SU-DHL-6 (cell line): ENCODE data around the gene TDRKH.

Experiments
- H2AFZ ChIP-seq: fragments of 200-600 bp; sonication (generic); 2 replicates; pipeline ENCODE4 v1.6.1; 2014; ENCODE audit warnings: low read depth, mild to moderate bottlenecking, moderate library complexity, mixed read lengths, antibody characterized with exemption, low read length; ENCODE audit not compliant: severe bottlenecking
- H3F3A ChIP-seq: fragments of 200-600 bp; shearing (Covaris generic); 2 replicates; pipeline ENCODE4 v1.6.0; 2016; ENCODE audit warnings: antibody characterized with exemption, mild to moderate bottlenecking; ENCODE audit not compliant: insufficient read depth
- H3K27ac ChIP-seq: fragments of 200-600 bp; sonication (generic); 2 replicates; pipeline ENCODE4 v1.5.1; 2016; ENCODE audit warnings: low read depth, mild to moderate bottlenecking, low read length, moderate library complexity, mixed read lengths
- H3K27me3 ChIP-seq: fragments of 200-600 bp; sonication (generic), shearing (Covaris generic); 2 replicates; pipeline ENCODE4 v1.6.0; 2014; ENCODE audit warnings: mild to moderate bottlenecking, low read length
- H3K36me3 ChIP-seq: fragments of 200-600 bp; sonication (generic); 2 replicates; pipeline ENCODE4 v1.6.1; 2014; ENCODE audit warnings: mild to moderate bottlenecking, low read length, mixed read lengths
- H3K4me2 ChIP-seq: fragments of 300-600, 200-600 bp; shearing (Covaris generic), sonication (generic); 2 replicates; pipeline ENCODE4 v1.6.0; 2014; ENCODE audit warnings: low read length, low read depth, mild to moderate bottlenecking; ENCODE audit not compliant: poor library complexity, severe bottlenecking
- H3K4me3 ChIP-seq: fragments of 200-600 bp; sonication (generic); 2 replicates; pipeline ENCODE4 v1.5.1; 2014; ENCODE audit warnings: antibody characterized with exemption, low read length, mild to moderate bottlenecking, mixed read lengths; ENCODE audit not compliant: insufficient read depth, poor library complexity, severe bottlenecking
- H3K79me2 ChIP-seq: fragments of 200-600 bp; sonication (generic); 2 replicates; pipeline ENCODE4 v1.6.1; 2014; ENCODE audit warnings: mild to moderate bottlenecking, low read length, moderate library complexity; ENCODE audit not compliant: insufficient read depth
- H3K9ac ChIP-seq: fragments of 200-600 bp; sonication (generic); 2 replicates; pipeline ENCODE4 v1.7.0; 2014; ENCODE audit warnings: mild to moderate bottlenecking, low read length
- H3K9me2 ChIP-seq: fragments of 200-600 bp; sonication (generic); replicated peaks from 2 replicates; pipeline ENCODE4 v1.6.1; 2014; ENCODE audit warnings: low read length; ENCODE audit not compliant: insufficient read depth
- H3K9me3 ChIP-seq: fragments of 200-600 bp; sonication (generic); 2 replicates; pipeline ENCODE4 v1.6.1; 2014; ENCODE audit warnings: low read length, mixed read lengths; ENCODE audit not compliant: insufficient read depth
- H4K20me1 ChIP-seq: fragments of 200-600 bp; sonication (generic); 2 replicates; pipeline ENCODE4 v1.6.1; 2014; ENCODE audit warnings: low read depth, mild to moderate bottlenecking, antibody characterized with exemption, low read length, moderate library complexity, mixed read lengths
- EZH2phosphoT487 ChIP-seq: fragments of 200-600 bp; sonication (generic), shearing (Covaris generic); conservative IDR thresholded peaks from 2 replicates; pipeline ENCODE4 v1.6.1; 2018; ENCODE audit warnings: mild to moderate bottlenecking, antibody characterized with exemption, low read length, moderate library complexity, mixed read lengths
- TF ChIP-seq, protein P1 (sequence below): fragments of 200-600 bp; sonication (generic); IDR thresholded peaks from one replicate; pipeline ENCODE4 v1.5.1; 2017; ENCODE audit warnings: antibody characterized with exemption, mild to moderate bottlenecking, low read length, moderate library complexity; ENCODE audit not compliant: insufficient read depth, poor library complexity, severe bottlenecking

TDRKH gene

DNA sequence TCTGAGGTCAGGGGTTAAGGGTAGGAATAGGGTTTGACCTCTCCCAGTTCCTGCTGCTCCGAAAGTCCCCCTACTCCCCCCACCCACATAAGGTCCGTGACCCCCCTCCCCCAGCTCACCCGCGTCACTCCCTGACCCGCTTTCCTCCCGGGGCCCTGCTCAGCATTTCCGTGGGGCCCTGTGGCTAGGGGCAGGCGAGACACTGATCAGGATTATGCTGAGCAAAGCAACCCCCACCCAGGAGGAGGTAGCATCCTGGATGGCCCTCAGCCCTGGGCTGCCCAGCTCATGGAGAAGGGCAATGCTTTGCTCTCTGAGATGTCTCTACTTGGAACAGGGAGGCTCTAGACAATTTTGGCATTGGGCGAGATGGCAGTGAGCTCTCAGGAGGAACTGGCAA lies 37.6 kb upstream of the TDRKH start:
- TF ChIP-seq, protein P1, sequence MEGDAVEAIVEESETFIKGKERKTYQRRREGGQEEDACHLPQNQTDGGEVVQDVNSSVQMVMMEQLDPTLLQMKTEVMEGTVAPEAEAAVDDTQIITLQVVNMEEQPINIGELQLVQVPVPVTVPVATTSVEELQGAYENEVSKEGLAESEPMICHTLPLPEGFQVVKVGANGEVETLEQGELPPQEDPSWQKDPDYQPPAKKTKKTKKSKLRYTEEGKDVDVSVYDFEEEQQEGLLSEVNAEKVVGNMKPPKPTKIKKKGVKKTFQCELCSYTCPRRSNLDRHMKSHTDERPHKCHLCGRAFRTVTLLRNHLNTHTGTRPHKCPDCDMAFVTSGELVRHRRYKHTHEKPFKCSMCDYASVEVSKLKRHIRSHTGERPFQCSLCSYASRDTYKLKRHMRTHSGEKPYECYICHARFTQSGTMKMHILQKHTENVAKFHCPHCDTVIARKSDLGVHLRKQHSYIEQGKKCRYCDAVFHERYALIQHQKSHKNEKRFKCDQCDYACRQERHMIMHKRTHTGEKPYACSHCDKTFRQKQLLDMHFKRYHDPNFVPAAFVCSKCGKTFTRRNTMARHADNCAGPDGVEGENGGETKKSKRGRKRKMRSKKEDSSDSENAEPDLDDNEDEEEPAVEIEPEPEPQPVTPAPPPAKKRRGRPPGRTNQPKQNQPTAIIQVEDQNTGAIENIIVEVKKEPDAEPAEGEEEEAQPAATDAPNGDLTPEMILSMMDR = no peak
- no peak for TF ChIP-seq EZH2phosphoT487
- H3F3A ChIP-seq = no peaks in the 10 kb centered on the region
- no peaks in the 10 kb centered on the region for H3K9me3 ChIP-seq
- H2AFZ ChIP-seq = no peak overlapping the region
- H3K36me3 ChIP-seq = no peaks in the 10 kb centered on the region
- no peaks in the 10 kb centered on the region for H4K20me1 ChIP-seq
- no peaks in the 10 kb centered on the region for H3K9me2 ChIP-seq
- H3K4me3 ChIP-seq = no peak overlapping the region
- no peaks in the 10 kb centered on the region for H3K27me3 ChIP-seq
- no peak overlapping the region for H3K27ac ChIP-seq
- no peaks in the 10 kb centered on the region for H3K79me2 ChIP-seq
- no peak overlapping the region for H3K4me2 ChIP-seq
- H3K9ac ChIP-seq = no peak overlapping the region

- Histone ChIP-seq H3K4me3 (no peak overlapping the region), H3K27ac (no peak overlapping the region), H3K9me3 (no peaks in the 10 kb centered on the region), H3K27me3 (no peaks in the 10 kb centered on the region), H4K20me1 (no peaks in the 10 kb centered on the region), H3K79me2 (no peaks in the 10 kb centered on the region), H3K9me2 (no peaks in the 10 kb centered on the region), H3K9ac (no peak overlapping the region), H3K4me2 (no peak overlapping the region), H2AFZ (no peak overlapping the region), H3K36me3 (no peaks in the 10 kb centered on the region), H3F3A (no peaks in the 10 kb centered on the region)
- no peak for TF ChIP-seq EZH2phosphoT487
- TF ChIP-seq, protein P1 = no peak
Measured at GRCh38 chr1:151825751-151826660, 35.7 kb upstream of the TDRKH start.

GRCh38 chr1:151825204-151825603 lies 34.9 kb upstream of the TDRKH start:
- no peak overlapping the region for H3K4me2 ChIP-seq
- TF ChIP-seq EZH2phosphoT487 = no peak
- TF ChIP-seq, protein P1 = no peak
- no peak overlapping the region for H2AFZ ChIP-seq
- no peaks in the 10 kb centered on the region for H3K9me2 ChIP-seq
- no peak overlapping the region for H3K9ac ChIP-seq
- no peaks in the 10 kb centered on the region for H3F3A ChIP-seq
- no peak overlapping the region for H3K4me3 ChIP-seq
- no peak overlapping the region for H3K27ac ChIP-seq
- H3K79me2 ChIP-seq = no peaks in the 10 kb centered on the region
- H3K27me3 ChIP-seq = no peaks in the 10 kb centered on the region
- no peaks in the 10 kb centered on the region for H3K36me3 ChIP-seq
- no peaks in the 10 kb centered on the region for H4K20me1 ChIP-seq
- H3K9me3 ChIP-seq = no peaks in the 10 kb centered on the region
